Coronary artery (tissue), 2 donors: ENCODE data around the gene ZNF609.

Source experiments
- DNase-seq: peaks from one replicate; pipeline ENCODE4 v3.0.0-alpha.2; 2017; ENCODE audit warnings: low spot score
- H3K27ac ChIP-seq, 2 donors: fragments of 200-600 bp; sonication (generic); one replicate each; pipeline ENCODE4 v1.5.1; 2016 to 2019
- H3K4me3 ChIP-seq: fragments of 200-600 bp; sonication (generic); 2 replicates; pipeline ENCODE4 v1.5.1; 2016; ENCODE audit warnings: mild to moderate bottlenecking, moderate library complexity
- CTCF ChIP-seq: fragments of 200-600 bp; sonication (generic); IDR thresholded peaks from one replicate; pipeline ENCODE4 v1.5.1; 2019; ENCODE audit warnings: antibody characterized with exemption

The ZNF609 gene

GRCh38 chr15:64562003-64562640 is 101.7 kb downstream of the ZNF609 start:
- DNase-seq: no peak
- Histone ChIP-seq H3K4me3 (no peak overlapping the region), H3K27ac (no peak overlapping the region)
- no peak for TF ChIP-seq CTCF

- H3K27ac ChIP-seq: no peak overlapping the region
- H3K4me3 ChIP-seq: no peak overlapping the region
- no peak for DNase-seq
These were observed 105.7 kb downstream of the ZNF609 start for GRCh38 chr15:64566102-64566501.

GRCh38 chr15:64566629-64567427 is 106.5 kb downstream of the ZNF609 start:
- H3K27ac ChIP-seq: no peak overlapping the region
- TF ChIP-seq CTCF: no peak

More at GRCh38 chr15:64566102-64566501, 105.7 kb downstream of the ZNF609 start:
- TF ChIP-seq CTCF: no peak

GRCh38 chr15:64568765-64569164 is 108.4 kb downstream of the ZNF609 start:
- H3K27ac ChIP-seq: no peak overlapping the region
- DNase-seq: no peak
- TF ChIP-seq CTCF: no peak
- no peak overlapping the region for H3K4me3 ChIP-seq

More at GRCh38 chr15:64566629-64567427, 106.5 kb downstream of the ZNF609 start:
- no peak overlapping the region for H3K4me3 ChIP-seq
- no peak for DNase-seq

GRCh38 chr15:64571857-64572291 is 111.5 kb downstream of the ZNF609 start:
- DNase-seq: no peak
- H3K27ac ChIP-seq: no peak overlapping the region
- no peak overlapping the region for H3K4me3 ChIP-seq

GRCh38 chr15:64572856-64573255 is 112.5 kb downstream of the ZNF609 start:
- Histone ChIP-seq H3K4me3 (no peak overlapping the region), H3K27ac (no peak overlapping the region)
- TF ChIP-seq CTCF: no peak
- no peak for DNase-seq

More at GRCh38 chr15:64571857-64572291, 111.5 kb downstream of the ZNF609 start:
- no peak for TF ChIP-seq CTCF
